Activated naive CD8-positive, alpha-beta T cell treated with anti-CD3 and anti-CD28 coated beads for 36 hours (primary cell): ENCODE results near the gene INSR. TPM values are rescaled to one million over a fixed set of nuclear protein-coding genes. Genes with fewer than 3 reads are reported as not detected.
"Not testable (repeated sequence)": the region's sequence is repeated elsewhere in the genome, so short reads cannot be mapped to it uniquely, and the experiment has no call there.

Source experiments
- DNase-seq: peaks from one replicate; pipeline ENCODE4 v3.0.0; 2021
- H3K27ac Mint-ChIP-seq: one replicate; pipeline ENCODE4 v1.8.0; 2022; ENCODE audit warnings: mild to moderate bottlenecking, moderate library complexity, mixed read lengths
- H3K27me3 Mint-ChIP-seq: one replicate; pipeline ENCODE4 v1.8.0; 2022; ENCODE audit warnings: mild to moderate bottlenecking, mixed read lengths
- H3K36me3 Mint-ChIP-seq: one replicate; pipeline ENCODE4 v1.8.0; 2021; ENCODE audit warnings: mild to moderate bottlenecking, mixed read lengths
- H3K4me1 Mint-ChIP-seq: one replicate; pipeline ENCODE4 v1.8.0; 2021; ENCODE audit warnings: mixed read lengths
- H3K4me3 Mint-ChIP-seq: one replicate; pipeline ENCODE4 v1.8.0; 2022; ENCODE audit warnings: mild to moderate bottlenecking, moderate library complexity, mixed read lengths
- H3K9me3 Mint-ChIP-seq: one replicate; pipeline ENCODE4 v1.8.0; 2022; ENCODE audit warnings: mixed read lengths
- total RNA-seq, 2 experiments: library from RNA; stranded (reverse); gene quantifications; one replicate each; pipeline ENCODE4 v1.2.3, GENCODE V29; 2021

The INSR gene
- total RNA-seq, 2 experiments from 2014 or later, result 1.2 to 1.4 TPM

GRCh38 chr19:7069904-7070226, 224.3 kb downstream of the INSR start:
- Mint-ChIP-seq H3K27ac (peak overlapping the region; percentile 91), H3K27me3 (no peaks in the 10 kb centered on the region), H3K36me3 (peaks cover 32% of the 10 kb centered on the region), H3K4me1 (peaks cover 9% of the 10 kb centered on the region), H3K9me3 (no peaks in the 10 kb centered on the region), H3K4me3 (peak overlapping the region; percentile 94)
- no peak for DNase-seq

- Mint-ChIP-seq H3K27me3 (no peaks in the 10 kb centered on the region), H3K4me3 (peak within 1 kb of the TSS; percentile 94), H3K36me3 (peaks cover 27% of the 10 kb centered on the region), H3K4me1 (peaks cover 9% of the 10 kb centered on the region), H3K27ac (peak within 1 kb of the TSS; percentile 91), H3K9me3 (no peaks in the 10 kb centered on the region)
- DNase-seq, result peak; percentile 97
Measured at GRCh38 chr19:7069042-7069903, 224.9 kb downstream of the INSR start, which contains the start of gene ZNF557. TSS of gene ZNF557 (plus strand) at chr19:7069703. CDS start at chr19:7075075, 5,372 bp downstream.

- peak overlapping the region; percentile 94 for H3K4me3 Mint-ChIP-seq
- peaks cover 21% of the 10 kb centered on the region for H3K36me3 Mint-ChIP-seq
- peaks cover 9% of the 10 kb centered on the region for H3K4me1 Mint-ChIP-seq
- no peaks in the 10 kb centered on the region for H3K9me3 Mint-ChIP-seq
- peak overlapping the region; percentile 91 for H3K27ac Mint-ChIP-seq
- DNase-seq, result no peak
- no peaks in the 10 kb centered on the region for H3K27me3 Mint-ChIP-seq
Measured at GRCh38 chr19:7068599-7068998, 225.6 kb downstream of the INSR start.

- DNase-seq, result no peak
- Mint-ChIP-seq H3K4me3 (no peak overlapping the region), H3K27ac (no peak overlapping the region), H3K36me3 (peaks cover 18% of the 10 kb centered on the region), H3K4me1 (peaks cover 5% of the 10 kb centered on the region), H3K27me3 (no peaks in the 10 kb centered on the region), H3K9me3 (no peaks in the 10 kb centered on the region)
Measured at GRCh38 chr19:7067716-7068115, 226.5 kb downstream of the INSR start.

GRCh38 chr19:7067122-7067521, 227.1 kb downstream of the INSR start:
- not testable (repeated sequence) for H3K4me3 Mint-ChIP-seq, H3K27me3 Mint-ChIP-seq, DNase-seq, H3K9me3 Mint-ChIP-seq, H3K27ac Mint-ChIP-seq, H3K4me1 Mint-ChIP-seq
- peaks cover 12% of the 10 kb centered on the region for H3K36me3 Mint-ChIP-seq

DNA sequence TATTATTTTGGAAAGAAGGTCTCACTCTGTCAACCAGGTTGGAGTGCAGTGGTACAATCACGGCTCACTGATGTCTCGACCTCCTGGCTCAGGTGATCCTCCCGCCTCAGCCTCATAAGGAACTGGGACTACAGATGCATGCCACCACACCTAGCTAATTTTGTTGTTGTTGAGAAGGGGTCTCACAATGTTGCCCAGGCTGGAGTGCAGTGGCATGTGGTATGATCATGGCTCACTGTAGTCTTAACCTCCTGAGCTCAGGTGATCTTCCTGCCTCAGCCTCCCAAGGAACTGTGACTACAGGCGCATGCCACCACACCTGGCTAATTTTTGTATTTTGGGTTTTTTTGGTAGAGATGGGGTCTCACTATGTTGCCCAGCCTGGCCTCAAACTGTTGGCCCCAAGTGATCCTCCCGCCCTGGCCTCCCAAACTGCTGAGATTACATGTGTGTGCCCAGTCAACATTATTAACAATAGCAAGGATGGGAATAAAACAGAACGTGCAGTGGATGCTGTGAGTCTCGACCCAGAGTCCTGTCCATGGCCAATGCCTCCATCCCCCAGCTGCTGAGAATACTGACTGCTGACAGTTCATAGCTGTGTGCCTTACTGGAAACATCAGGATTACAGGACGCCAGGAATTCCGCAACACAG, 230.3 kb downstream of the INSR start:
- Mint-ChIP-seq H3K27me3 (no peaks in the 10 kb centered on the region), H3K4me3 (no peak overlapping the region), H3K36me3 (no peaks in the 10 kb centered on the region), H3K4me1 (peaks cover 2% of the 10 kb centered on the region), H3K9me3 (no peaks in the 10 kb centered on the region), H3K27ac (no peak overlapping the region)
- DNase-seq, result no peak

- H3K27me3 Mint-ChIP-seq, result no peaks in the 10 kb centered on the region
- no peaks in the 10 kb centered on the region for H3K4me1 Mint-ChIP-seq
- H3K36me3 Mint-ChIP-seq, result no peaks in the 10 kb centered on the region
Measured at GRCh38 chr19:7063339-7063738, 230.9 kb downstream of the INSR start.

More at GRCh38 chr19:7063339-7063738, 230.9 kb downstream of the INSR start:
- Mint-ChIP-seq H3K9me3 (no peaks in the 10 kb centered on the region), H3K27ac (no peak overlapping the region), H3K4me3 (no peak overlapping the region)
- DNase-seq, result no peak

Other genes starting within 250 kb of the INSR start
- not detected for gene MBD3L2, start 245.1 kb downstream of the INSR start, total RNA-seq
- not detected for gene MBD3L3, start 235.7 kb downstream of the INSR start, total RNA-seq
- 10 to 100 TPM; 10.5 to 11.6 TPM for gene ZNF557, start 224.7 kb downstream of the INSR start, total RNA-seq
- gene ARHGEF18, start 54.5 kb upstream of the INSR start, total RNA-seq, result 10 to 100 TPM; 26.3 to 30.8 TPM
- gene PEX11G, start 194.6 kb upstream of the INSR start, total RNA-seq, result 1 to 10 TPM in 1 of 2 experiments, under 1 TPM in 1; 0.82 to 1.5 TPM
- 1 to 10 TPM; 6.5 to 7.3 TPM for gene ZNF358, start 221.7 kb upstream of the INSR start, total RNA-seq
- 10 to 100 TPM; 12.3 to 12.4 TPM for gene MCOLN1, start 228.2 kb upstream of the INSR start, total RNA-seq
- gene PNPLA6, start 241.3 kb upstream of the INSR start, total RNA-seq, result 10 to 100 TPM; 67.8 to 68.5 TPM